IMR-90 (cell line): Measurements from ENCODE around the gene TSC1. TPM values are rescaled to one million over a fixed set of nuclear protein-coding genes. Genes with fewer than 3 reads are reported as not detected.

Experiments
- ATAC-seq: fragments of 200-7000 bp; cut with Tn5 transposase; 2 replicates; pipeline ENCODE4 v1.9.1; 2020; ENCODE audit warnings: low read depth, mild to moderate bottlenecking, moderate library complexity
- BruUV-seq: library from RNA; stranded (reverse); fragments of 400-500 nt; replicated peaks from 2 replicates; lab custom pipeline; 2021; lab: Mats Ljungman, UMichigan
- CTCF ChIA-PET: fragments of 300-600 bp; formaldehyde crosslinking; extraction: SDS; loops from one replicate; lab custom pipeline; 2021; ENCODE audit warnings: antibody characterized with exemption; lab: Yijun Ruan, JAX
- POLR2A ChIA-PET: fragments of 300-600 bp; sonication (Branson Sonifier 250); formaldehyde crosslinking; loops from one replicate; lab custom pipeline; 2022; ENCODE audit warnings: antibody characterized with exemption; ENCODE audit not compliant: unreplicated experiment; lab: Charles Lee
- DNase-seq: peaks from one replicate; pipeline ENCODE4 v3.0.0; 2013
- H2AFZ ChIP-seq: replicated peaks from 2 replicates; pipeline ENCODE3; 2013; ENCODE audit warnings: low read length, mild to moderate bottlenecking; ENCODE audit not compliant: poor library complexity
- H2AK5ac ChIP-seq: 2 replicates; pipeline ENCODE4 v1.6.1; 2013; ENCODE audit warnings: low read depth, low read length, inconsistent platforms
- H2AK9ac ChIP-seq: replicated peaks from 2 replicates; pipeline ENCODE3; 2013; ENCODE audit warnings: mild to moderate bottlenecking, low read depth, low read length, moderate library complexity; ENCODE audit not compliant: poor library complexity
- H2BK120ac ChIP-seq: 2 replicates; pipeline ENCODE4 v1.6.1; 2013; ENCODE audit warnings: low read depth, low read length, inconsistent platforms
- H2BK15ac ChIP-seq: 3 replicates; pipeline ENCODE4 v1.6.1; 2013; ENCODE audit warnings: low read depth, low read length, inconsistent platforms
- H2BK20ac ChIP-seq: 2 replicates; pipeline ENCODE4 v1.6.1; 2013; ENCODE audit warnings: low read depth, mild to moderate bottlenecking, inconsistent platforms, low read length, moderate library complexity
- H2BK5ac ChIP-seq: 2 replicates; pipeline ENCODE4 v1.6.1; 2013; ENCODE audit warnings: mild to moderate bottlenecking, low read depth, low read length, inconsistent platforms; ENCODE audit not compliant: poor library complexity, severe bottlenecking
- H3K14ac ChIP-seq: replicated peaks from 2 replicates; pipeline ENCODE4 v1.6.1; 2013; ENCODE audit warnings: low read depth, low read length, inconsistent platforms
- H3K18ac ChIP-seq: 2 replicates; pipeline ENCODE4 v1.6.1; 2013; ENCODE audit warnings: low read depth, low read length, control low read depth
- H3K23ac ChIP-seq: 2 replicates; pipeline ENCODE4 v1.6.1; 2013; ENCODE audit warnings: low read depth, low read length, inconsistent platforms
- H3K27ac ChIP-seq: 2 replicates; pipeline ENCODE4 v1.5.1; 2013; ENCODE audit warnings: mild to moderate bottlenecking, control low read depth, low read length; ENCODE audit not compliant: insufficient read depth
- H3K27me3 ChIP-seq: 2 replicates; pipeline ENCODE4 v1.6.1; 2013; ENCODE audit warnings: low read length; ENCODE audit not compliant: control insufficient read depth, insufficient read depth
- H3K36me3 ChIP-seq: 2 replicates; pipeline ENCODE4 v1.6.1; 2013; ENCODE audit warnings: low read length, mixed read lengths; ENCODE audit not compliant: control insufficient read depth, insufficient read depth
- H3K4ac ChIP-seq: 2 replicates; pipeline ENCODE4 v1.6.1; 2013; ENCODE audit warnings: low read depth, low read length, inconsistent platforms
- H3K4me1 ChIP-seq: 2 replicates; pipeline ENCODE4 v1.6.1; 2013; ENCODE audit warnings: low read length, mixed read lengths; ENCODE audit not compliant: control insufficient read depth, insufficient read depth
- H3K4me2 ChIP-seq: 2 replicates; pipeline ENCODE4 v1.6.1; 2013; ENCODE audit warnings: low read depth, mild to moderate bottlenecking, control low read depth, low read length, moderate library complexity
- H3K4me3 ChIP-seq: 2 replicates; pipeline ENCODE4 v1.5.1; 2013; ENCODE audit warnings: low read depth, mild to moderate bottlenecking, control low read depth, low read length, moderate library complexity; ENCODE audit not compliant: insufficient read depth
- H3K56ac ChIP-seq: 2 replicates; pipeline ENCODE4 v1.6.1; 2013; ENCODE audit warnings: low read length, inconsistent platforms; ENCODE audit not compliant: insufficient read depth; ENCODE audit errors: extremely low read depth
- H3K79me1 ChIP-seq, 2 experiments: 2 replicates each; pipeline ENCODE4 v1.6.1; 2013; ENCODE audit warnings: low read length in 2 of 2, inconsistent platforms in 1 of 2, low read depth in 1 of 2
- H3K9ac ChIP-seq: 2 replicates; pipeline ENCODE4 v1.6.1; 2013; ENCODE audit warnings: low read depth, low read length, control low read depth
- H3K9me1 ChIP-seq: 2 replicates; pipeline ENCODE4 v1.6.1; 2013; ENCODE audit warnings: low read length, inconsistent platforms; ENCODE audit not compliant: insufficient read depth
- H3K9me3 ChIP-seq: 2 replicates; pipeline ENCODE4 v1.6.1; 2013; ENCODE audit warnings: low read length; ENCODE audit not compliant: control insufficient read depth, insufficient read depth
- H4K20me1 ChIP-seq: 2 replicates; pipeline ENCODE4 v1.6.1; 2013; ENCODE audit warnings: low read length, inconsistent platforms; ENCODE audit not compliant: insufficient read depth
- H4K5ac ChIP-seq: 2 replicates; pipeline ENCODE4 v1.6.1; 2013; ENCODE audit warnings: mild to moderate bottlenecking, low read depth, low read length, control low read depth
- H4K8ac ChIP-seq, 2 experiments: 2 replicates each; pipeline ENCODE4 v1.6.1; 2013; ENCODE audit warnings: low read depth in 2 of 2, low read length in 2 of 2, control low read depth in 1 of 2, inconsistent platforms in 1 of 2
- H4K91ac ChIP-seq: 2 replicates; pipeline ENCODE4 v1.6.1; 2013; ENCODE audit warnings: low read depth, low read length, inconsistent platforms; ENCODE audit not compliant: insufficient read depth
- CEBPB ChIP-seq: IDR thresholded peaks from 2 replicates; pipeline ENCODE4 v1.6.1; 2012; ENCODE audit warnings: low read depth, low read length, improper control_type of control experiment
- FOS ChIP-seq: fragments of 150-350 bp; IDR thresholded peaks from 2 replicates; pipeline ENCODE4 v1.6.1; 2016; ENCODE audit warnings: low read depth, low read length
- MAFK ChIP-seq: IDR thresholded peaks from 2 replicates; pipeline ENCODE4 v1.6.1; 2012; ENCODE audit warnings: low read depth, low read length, improper control_type of control experiment
- NFE2L2 ChIP-seq: fragments of 150-350 bp; IDR thresholded peaks from 2 replicates; pipeline ENCODE4 v1.6.1; 2016; ENCODE audit warnings: low read depth, mild to moderate bottlenecking, low read length
- RCOR1 ChIP-seq: IDR thresholded peaks from 2 replicates; pipeline ENCODE4 v1.6.1; 2012; ENCODE audit warnings: mild to moderate bottlenecking, low read length, improper control_type of control experiment; ENCODE audit not compliant: insufficient replicate concordance
- RFX5 ChIP-seq: IDR thresholded peaks from 2 replicates; pipeline ENCODE4 v1.8.0; 2012; ENCODE audit warnings: low read depth, mild to moderate bottlenecking, low read length, moderate library complexity
- SMC3 ChIP-seq: fragments of 150-350 bp; IDR thresholded peaks from 2 replicates; pipeline ENCODE4 v1.6.1; 2016; ENCODE audit warnings: low read depth, mild to moderate bottlenecking, antibody characterized with exemption, low read length, moderate library complexity
- USF2 ChIP-seq: fragments of 150-350 bp; IDR thresholded peaks from 2 replicates; pipeline ENCODE4 v1.6.1; 2017; ENCODE audit warnings: mild to moderate bottlenecking, antibody characterized with exemption, low read length, low read depth
- WGBS, 2 experiments: methylation state at CpG; one replicate each; pipeline versions ENCODE4 v1.1.5 to v1.1.7; 2013; ENCODE audit warnings: missing lambda C conversion rate in 2 of 2; ENCODE audit not compliant: insufficient read length in 1 of 2; ENCODE audit errors: extremely low coverage in 2 of 2; 5-methylcytosine and 5-hydroxymethylcytosine counted together
- dilution Hi-C: fragments of 300-500 bp; cut with HindIII; formaldehyde crosslinking; loops from one replicate; pipeline ENCODE4 v1.14.3; 2018; ENCODE audit warnings: low sequenced_read_pairs; ENCODE audit not compliant: unreplicated experiment
- in situ Hi-C: fragments of 300-500 bp; cut with MboI; formaldehyde crosslinking; loops from 3 replicates; pipeline ENCODE4 v1.14.3; 2019; ENCODE audit warnings: low sequenced_read_pairs, inconsistent platforms, mixed read lengths
- intact Hi-C: fragments of 100-400 bp; cut with micrococcal nuclease; formaldehyde crosslinking; loops from 2 replicates; pipeline ENCODE4 v1.10.0; 2022
- polyA plus RNA-seq, 3 experiments: library from polyadenylated mRNA; depleted of rRNA; stranded (reverse); fragments of >200 nt; gene quantifications; 2 replicates each; pipeline ENCODE4 v1.2.3, GENCODE V29; 2012; ENCODE audit warnings: low replicate concordance in 1 of 3
- total RNA-seq: library from RNA; depleted of rRNA; stranded (reverse); fragments of >200 nt; gene quantifications from 2 replicates; pipeline ENCODE4 v1.2.3, GENCODE V29; 2012
- TF ChIP-seq, protein P1 (sequence below): fragments of 150-350 bp; IDR thresholded peaks from 2 replicates; pipeline ENCODE4 v1.6.1; 2016; ENCODE audit warnings: low read depth, mild to moderate bottlenecking, low read length, moderate library complexity, borderline replicate concordance

TSC1 gene
- total and polyA plus RNA-seq, 2 of the 4 experiments (the other 2 are of a cell fraction) = 25.7 to 56.3 TPM

- dilution Hi-C loops (no loop called here), in situ Hi-C loops (no loop called here), intact Hi-C loops (no loop called here)
- no peak overlapping the region for H2AK9ac ChIP-seq
- ChIA-PET CTCF (no interaction called here), POLR2A (no interaction called here)
- H4K20me1 ChIP-seq = no peaks in the 10 kb centered on the region
- no peaks in the 10 kb centered on the region for H3K9me3 ChIP-seq
- no peak for ATAC-seq
- BruUV-seq = no TSS peak
- H3K9ac ChIP-seq = no peak overlapping the region
- H3K18ac ChIP-seq = no peak overlapping the region
- H3K36me3 ChIP-seq = no peaks in the 10 kb centered on the region
- no peak overlapping the region for H4K91ac ChIP-seq
- TF ChIP-seq NFE2L2 (no peak), CEBPB (no peak), SMC3 (no peak), RCOR1 (no peak), USF2 (no peak), FOS (no peak), RFX5 (no peak), MAFK (no peak)
- TF ChIP-seq, protein P1, sequence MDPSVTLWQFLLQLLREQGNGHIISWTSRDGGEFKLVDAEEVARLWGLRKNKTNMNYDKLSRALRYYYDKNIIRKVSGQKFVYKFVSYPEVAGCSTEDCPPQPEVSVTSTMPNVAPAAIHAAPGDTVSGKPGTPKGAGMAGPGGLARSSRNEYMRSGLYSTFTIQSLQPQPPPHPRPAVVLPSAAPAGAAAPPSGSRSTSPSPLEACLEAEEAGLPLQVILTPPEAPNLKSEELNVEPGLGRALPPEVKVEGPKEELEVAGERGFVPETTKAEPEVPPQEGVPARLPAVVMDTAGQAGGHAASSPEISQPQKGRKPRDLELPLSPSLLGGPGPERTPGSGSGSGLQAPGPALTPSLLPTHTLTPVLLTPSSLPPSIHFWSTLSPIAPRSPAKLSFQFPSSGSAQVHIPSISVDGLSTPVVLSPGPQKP = no peak
- no peak overlapping the region for H2BK5ac ChIP-seq
- no peaks in the 10 kb centered on the region for H3K79me1 ChIP-seq
- no peak overlapping the region for H3K4me2 ChIP-seq
- no peak overlapping the region for H2AK5ac ChIP-seq
- H2BK15ac ChIP-seq = no peak overlapping the region
- H4K5ac ChIP-seq = no peak overlapping the region
- H2BK20ac ChIP-seq = no peak overlapping the region
- DNase-seq = no peak
- H4K8ac ChIP-seq = no peak overlapping the region
- no peak overlapping the region for H3K4me3 ChIP-seq
- no peak overlapping the region for H3K4ac ChIP-seq
- H3K9me1 ChIP-seq = no peaks in the 10 kb centered on the region
- H2AFZ ChIP-seq = no peak overlapping the region
- no peak overlapping the region for H3K27ac ChIP-seq
- H3K23ac ChIP-seq = no peak overlapping the region
- H3K27me3 ChIP-seq = peaks cover 58% of the 10 kb centered on the region
- no peak overlapping the region for H3K14ac ChIP-seq
- H3K4me1 ChIP-seq = no peaks in the 10 kb centered on the region
- no peak overlapping the region for H3K56ac ChIP-seq
- 41% methylated on average over 3 of the region's 6 CpGs; no CpG with 5 or more reads in 1 of the 2 experiments for WGBS, 2 experiments
- H2BK120ac ChIP-seq = no peak overlapping the region
Measured at GRCh38 chr9:132975961-132976360, 31.5 kb upstream of the TSC1 start.
